Measurements from ENCODE around the gene ZNF180. TPM values are rescaled to one million over a fixed set of nuclear protein-coding genes. Genes with fewer than 3 reads are reported as not detected.
"Not testable (repeated sequence)": the region's sequence is repeated elsewhere in the genome, so short reads cannot be mapped to it uniquely, and the experiment has no call there.

The ZNF180 gene
- 10.9 TPM for total RNA-seq

DNA sequence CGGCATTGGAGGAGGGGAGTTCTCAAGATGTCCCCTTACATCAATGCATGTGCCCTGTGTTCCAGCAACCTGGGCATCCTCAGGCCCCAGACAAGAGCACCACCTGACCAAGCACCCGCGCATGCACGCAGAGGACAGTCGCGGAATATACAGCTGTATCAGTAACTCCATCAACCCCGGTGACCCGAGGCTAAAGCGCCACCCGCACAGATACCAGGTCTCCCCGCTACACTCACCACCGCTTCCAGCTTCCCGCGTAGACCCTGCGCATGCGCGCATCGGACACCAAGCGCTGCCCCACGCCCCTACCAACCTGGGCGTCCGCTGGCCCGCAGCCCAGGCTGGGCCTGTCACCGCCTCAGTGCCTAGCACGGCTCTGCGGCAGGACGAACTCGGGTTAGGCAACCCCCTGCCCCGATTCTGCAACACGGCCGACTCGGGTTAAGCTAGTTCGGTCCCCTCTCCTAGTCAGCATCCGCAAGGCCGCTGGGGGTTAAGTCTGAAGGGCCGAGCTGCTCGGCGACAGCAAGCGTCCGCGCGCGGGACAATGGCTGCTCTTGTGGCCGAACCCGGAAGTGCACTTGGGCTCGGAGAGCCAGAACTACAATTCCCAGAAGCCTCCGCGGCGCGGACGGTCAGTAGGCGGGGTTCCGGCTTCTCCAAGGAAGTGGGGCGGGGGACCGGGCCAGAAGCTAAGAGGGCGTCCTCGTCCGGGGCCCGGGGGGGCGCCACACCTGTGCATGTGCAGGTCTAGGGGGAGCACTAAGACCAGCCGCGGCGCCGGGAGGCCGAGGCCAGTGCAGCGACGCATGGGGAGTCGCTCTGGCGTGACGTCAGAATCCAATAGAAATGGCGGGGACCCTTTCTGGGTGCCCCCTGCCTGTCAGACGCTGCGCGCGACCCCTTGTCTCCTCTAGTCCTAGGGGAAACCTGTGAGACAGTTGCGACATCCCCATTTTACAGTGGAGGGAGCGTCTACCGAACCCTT lies at the start of gene ZNF180:
TSS of gene ZNF180 (minus strand) at position 561 of the 988 bp plus-strand sequence. CDS start 3,188 bp downstream, outside the sequence.
- DNase-seq (ENCODE audit: low spot score) = peak; percentile 97

DNA sequence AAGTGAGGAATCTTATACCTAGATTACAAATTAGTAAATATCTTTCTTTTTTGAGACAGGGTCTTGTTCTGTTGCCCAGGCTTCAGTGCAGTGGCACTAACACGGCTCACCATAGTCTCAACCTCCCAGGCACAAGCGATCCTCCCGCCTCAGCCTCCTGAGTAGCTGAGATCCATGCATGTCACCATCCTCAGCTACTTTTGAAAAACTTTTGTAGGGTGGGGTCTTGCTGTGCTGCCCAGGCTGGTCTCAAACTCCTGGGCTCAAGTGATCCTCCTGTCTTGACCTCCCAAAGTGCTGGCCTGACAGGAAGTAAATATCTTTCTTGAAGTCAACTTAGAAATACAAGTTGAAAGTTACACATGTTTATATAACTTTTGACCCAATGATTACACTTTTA lies 49.2 kb upstream of the ZNF180 start:
- no peak for DNase-seq (ENCODE audit: low spot score)

DNA sequence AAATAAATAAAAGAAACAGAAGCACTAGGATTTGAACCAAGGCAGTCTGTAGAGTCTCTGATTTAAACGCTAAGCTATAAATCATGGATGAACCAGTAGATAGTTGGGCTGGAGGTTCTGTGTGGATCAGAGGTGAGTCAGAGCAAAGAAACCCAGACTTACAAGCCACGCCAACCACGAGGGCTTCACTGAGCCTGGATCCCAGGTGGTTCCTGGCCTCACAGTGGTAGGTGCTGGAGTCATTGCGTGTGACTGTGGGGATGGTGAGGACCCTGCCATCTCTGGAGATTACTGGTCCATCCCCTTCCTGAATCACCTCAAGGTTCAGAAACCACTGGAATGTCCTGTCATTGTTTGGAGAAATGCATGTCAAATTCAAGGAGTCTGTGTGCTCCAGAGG lies 48.4 kb upstream of the ZNF180 start:
- no peak for DNase-seq (ENCODE audit: low spot score)

DNA sequence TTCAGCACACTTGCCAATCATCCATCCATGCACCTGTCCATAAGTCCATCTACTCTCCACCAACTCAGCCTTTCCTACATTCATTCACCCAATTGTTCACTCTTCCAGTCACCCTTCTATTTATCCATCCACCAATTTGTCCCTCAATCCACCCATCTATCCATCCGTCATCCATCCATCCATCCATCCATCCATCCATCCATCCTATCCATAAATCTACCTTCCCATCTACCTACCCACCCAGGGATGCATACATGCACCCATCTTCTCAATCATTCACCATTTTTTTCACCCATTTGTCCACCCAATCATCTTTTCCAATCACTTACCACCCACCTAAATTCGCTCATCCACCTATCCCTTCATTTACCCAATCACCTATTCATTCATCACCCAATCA lies 43.7 kb upstream of the ZNF180 start:
- DNase-seq (ENCODE audit: low spot score) = no peak

DNA sequence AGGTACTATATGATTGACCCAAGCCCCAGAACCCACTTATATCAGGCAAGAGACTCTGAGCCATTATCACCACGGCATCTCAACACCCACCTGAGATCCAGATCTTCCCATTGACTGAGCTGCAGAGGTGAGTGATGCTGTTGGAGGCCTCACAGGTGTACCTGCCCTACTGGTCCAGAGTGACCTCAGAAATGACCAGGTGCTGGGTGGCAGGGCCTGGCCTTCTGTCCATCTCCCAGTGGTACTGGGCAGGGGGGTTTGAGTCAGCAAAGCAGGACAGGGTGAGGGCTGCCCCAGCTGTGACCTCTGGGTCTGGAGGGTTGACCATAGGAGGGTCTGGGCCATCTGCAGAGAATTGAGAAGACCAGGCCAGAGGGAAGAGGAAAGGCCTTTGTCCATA lies 42.3 kb upstream of the ZNF180 start:
- DNase-seq (ENCODE audit: low spot score) = no peak

DNA sequence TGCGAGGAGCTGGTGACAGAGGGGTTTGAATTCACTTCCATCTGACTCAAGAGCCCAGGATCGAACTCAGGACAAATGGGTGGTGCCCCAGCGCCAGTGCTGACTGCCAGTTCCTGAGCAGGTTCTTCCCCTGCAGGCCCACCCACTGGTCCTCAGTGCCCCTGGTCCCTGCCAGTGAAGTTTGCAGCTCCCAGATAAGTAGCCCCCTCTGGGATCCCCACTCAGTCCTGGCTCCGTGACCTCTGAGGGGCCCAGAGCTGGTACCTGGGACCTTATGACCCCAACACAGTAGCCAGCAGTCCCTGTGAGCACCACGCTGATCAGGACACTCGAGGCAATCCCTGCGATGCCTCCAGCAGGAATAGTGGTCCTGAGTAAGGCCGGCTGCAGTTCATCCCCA lies 40.4 kb upstream of the ZNF180 start:
- DNase-seq (ENCODE audit: low spot score) = peak; percentile 37

DNA sequence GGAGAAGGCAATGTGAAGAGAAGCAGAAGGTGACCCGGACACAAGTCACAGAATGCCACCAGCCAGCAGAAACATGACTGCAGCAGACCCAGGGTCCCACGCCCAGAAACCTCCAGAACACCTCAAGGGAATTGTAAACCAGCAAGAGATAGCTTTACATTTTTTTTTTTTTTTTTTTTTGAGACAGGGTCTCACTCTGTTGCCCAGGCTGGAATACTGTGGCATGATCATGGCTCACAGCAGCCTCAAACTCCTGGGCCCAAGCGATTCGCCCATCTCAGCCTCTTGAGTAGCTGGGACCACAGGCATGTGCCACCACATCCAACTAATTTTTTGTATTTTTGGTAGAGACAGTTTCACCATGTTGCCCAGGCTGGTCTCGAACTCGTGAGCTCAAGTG lies 39.7 kb upstream of the ZNF180 start:
- DNase-seq (ENCODE audit: low spot score) = peak; percentile 15

DNA sequence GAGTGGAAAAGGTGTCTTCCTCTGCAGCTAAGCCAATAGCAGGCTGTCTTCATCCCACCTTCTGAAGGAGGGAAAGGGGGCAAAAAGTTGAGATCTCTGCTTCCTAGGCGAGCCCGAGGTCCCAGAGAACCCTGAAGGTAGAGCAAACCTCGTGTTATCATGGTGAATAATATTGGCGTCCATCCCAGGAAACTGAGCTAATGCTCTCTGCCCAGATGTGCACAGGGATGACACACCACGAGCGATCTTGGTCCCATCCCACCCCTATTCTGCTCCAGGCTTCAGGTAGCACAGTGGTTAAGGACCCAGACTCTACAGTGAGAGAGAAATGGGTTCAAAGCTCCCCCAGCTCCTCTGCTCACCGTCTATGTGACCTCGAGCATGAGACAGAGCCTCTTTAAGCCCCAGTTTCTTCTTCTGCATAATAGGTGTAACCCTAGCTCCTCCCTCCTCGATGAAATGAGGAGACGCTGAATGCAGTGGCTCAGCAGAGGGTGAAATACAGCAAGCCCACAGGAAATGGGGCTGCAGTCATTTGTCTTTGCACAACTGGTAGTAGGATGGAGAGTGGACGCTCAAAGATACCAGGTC lies 39.0 kb upstream of the ZNF180 start:
- DNase-seq (ENCODE audit: low spot score) = no peak

DNA sequence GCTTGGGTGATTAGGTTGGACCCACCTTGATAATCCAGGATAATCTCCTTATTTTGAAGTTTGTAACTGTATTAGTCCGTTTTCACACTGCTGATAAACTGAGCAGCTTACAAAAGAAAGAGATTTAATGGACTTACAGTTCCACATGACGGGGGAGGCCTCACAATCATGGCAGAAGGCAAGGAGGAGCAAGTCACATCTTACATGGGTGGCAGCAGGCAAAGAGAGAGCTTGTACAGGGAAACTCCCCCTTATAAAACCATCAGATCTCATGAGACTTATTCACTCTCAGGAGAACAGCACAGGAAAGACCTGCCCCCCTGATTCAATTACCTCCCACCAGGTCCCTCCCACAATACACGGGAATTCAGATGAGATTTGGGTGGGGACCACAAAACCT lies 35.0 kb upstream of the ZNF180 start:
- DNase-seq (ENCODE audit: low spot score) = not testable (repeated sequence)

DNA sequence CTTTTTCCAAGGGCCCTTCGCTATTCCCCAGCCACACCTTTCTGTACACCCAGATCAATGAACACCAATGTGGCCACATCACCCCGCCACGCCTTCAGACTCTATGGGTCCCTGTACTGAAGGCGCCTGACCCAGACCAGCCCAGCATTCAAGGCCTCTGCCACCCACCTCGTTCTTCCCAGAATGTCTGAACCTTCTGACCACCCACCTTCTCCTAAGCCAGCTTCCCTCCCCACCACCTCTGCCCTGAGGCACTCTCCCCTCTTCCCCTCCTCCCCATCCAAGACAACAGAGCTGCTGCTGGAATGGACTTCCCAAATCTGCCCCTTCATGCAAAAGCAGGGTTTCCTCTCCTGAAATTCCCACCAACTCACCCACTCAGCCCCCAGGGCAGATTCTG lies 32.5 kb upstream of the ZNF180 start:
- no peak for DNase-seq (ENCODE audit: low spot score)

DNA sequence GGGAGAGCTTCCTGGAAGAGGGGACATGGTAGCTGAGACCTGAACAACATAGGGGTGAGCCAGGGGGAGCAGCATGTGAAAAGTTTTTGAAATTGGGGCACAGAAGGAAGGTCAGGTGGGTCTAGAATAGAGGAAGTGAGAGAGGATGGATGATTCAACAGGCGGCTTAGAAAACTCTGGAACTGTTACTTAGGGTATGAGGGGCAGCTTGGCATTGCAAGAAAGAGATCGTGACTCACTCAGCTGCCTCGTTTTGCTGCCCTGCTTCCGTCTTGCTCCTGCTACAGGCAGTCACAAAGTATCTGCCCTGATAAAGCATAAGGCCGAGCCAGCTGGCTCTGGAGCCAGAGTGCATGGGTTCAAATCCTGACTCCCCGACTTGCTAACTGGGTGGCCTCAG lies 30.5 kb upstream of the ZNF180 start:
- no peak for DNase-seq (ENCODE audit: low spot score)

DNA sequence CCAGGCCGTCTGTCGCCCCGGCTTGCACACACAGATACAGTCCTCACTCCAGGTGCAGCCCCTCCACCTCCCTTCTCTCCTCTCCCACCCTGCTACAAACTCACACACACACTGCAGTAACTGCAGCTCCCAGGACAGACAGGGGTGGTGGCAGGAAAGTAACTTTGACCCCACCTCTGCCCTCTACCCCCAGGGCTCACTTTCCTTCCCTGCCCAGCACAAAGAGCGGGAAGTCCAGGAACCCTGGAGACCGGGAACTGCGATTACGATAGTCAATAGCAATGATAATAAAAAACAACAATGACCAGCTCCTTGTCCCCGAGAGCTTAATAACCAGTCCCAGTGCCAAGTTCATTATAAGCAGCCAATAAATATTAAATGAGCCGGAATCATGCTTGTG lies 29.2 kb upstream of the ZNF180 start, which contains the start of gene CEACAM20:
TSS of gene CEACAM20 (minus strand) at position 140 of the 400 bp plus-strand sequence. CDS start 166 bp downstream, outside the sequence.
- DNase-seq (ENCODE audit: low spot score) = no peak

DNA sequence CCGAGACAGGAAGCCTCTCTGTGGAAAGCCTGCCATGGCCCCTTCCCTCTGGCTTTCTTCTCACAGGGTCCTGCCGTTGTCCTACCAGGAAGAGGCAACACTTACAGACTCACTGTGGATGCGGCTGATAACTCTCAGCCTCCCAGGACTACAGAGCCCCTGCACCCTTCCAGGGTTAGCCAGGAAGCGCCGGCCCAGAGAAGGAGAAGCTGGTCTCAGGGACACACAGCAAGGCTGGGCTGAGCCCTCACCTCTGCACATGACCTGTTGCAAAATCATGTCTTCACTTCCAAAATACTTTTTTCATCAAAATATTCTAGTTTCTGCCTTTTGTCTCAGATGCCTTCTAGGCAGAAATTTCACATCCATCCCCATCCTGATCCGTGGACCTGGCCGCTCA lies 27.2 kb upstream of the ZNF180 start:
- no peak for DNase-seq (ENCODE audit: low spot score)

DNA sequence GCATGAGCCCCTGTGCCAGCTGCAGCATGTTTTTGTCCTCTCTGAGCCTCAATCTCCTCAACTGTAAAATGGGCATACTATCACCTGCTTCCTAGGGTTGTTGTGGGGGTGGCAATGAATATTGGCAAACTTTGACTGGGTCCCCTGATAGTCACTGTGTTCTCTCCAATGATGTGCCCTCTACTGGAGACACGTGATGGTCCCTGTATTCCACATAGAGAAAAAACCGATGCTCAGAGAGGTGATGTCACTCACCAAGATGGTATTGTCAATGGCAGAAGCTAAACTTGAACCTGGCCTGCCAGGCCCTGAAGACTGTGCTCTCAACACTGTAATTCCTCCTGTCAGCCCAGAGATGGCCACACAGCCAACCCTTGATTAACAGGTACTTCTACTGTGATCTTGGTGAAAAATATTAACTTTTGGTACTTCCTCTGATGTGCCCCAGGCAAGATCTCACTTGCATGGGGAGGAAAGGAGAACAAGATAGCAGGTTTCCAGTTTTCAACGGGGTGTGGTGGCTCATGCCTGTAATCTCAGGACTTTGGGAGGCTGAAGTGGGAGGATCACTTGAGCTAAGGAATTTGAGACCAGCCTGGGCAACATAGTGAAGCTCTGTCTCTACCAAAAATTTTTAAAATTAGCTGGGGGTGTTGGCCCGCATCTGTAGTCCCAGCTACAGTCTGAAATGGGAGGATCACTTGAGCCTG lies 25.6 kb upstream of the ZNF180 start:
- no peak for DNase-seq (ENCODE audit: low spot score)

DNA sequence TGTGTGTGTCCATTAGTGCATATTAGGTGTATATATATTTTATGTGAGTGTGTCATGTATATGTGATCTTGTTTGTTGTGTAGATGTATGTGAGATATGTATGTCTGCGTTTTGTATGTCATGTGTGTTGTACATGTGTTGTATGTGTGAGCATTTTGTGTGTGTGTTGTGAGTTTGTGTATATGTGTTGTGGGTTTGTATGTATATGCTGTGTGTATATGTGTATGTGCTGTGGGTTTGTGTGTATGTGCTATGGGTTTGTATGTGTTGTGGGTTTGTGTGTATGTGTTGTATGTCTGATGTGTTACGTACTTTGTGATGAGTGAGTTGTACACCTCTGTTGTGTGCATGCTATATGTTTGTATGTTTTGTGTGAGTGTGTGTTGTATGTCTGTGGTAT lies 21.0 kb upstream of the ZNF180 start:
- no peak for DNase-seq (ENCODE audit: low spot score)

DNA sequence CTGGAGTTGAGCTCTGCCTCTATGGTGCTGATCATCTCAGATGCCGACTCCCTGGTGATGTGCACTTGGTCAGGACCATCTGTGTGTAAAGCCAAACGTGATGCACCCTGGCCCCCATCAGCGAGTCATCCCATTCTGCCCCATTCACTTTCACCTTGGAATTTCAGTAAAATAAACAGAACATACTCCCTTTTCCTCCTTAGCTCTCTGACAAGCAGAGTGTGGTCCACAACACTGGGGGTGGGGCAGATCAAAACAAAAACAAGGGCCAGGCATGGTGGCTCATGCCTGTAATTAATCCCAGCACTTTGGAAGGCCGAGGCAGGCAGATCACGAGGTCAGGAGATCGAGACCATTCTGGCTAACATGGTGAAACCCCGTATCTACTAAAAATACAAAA lies 16.8 kb upstream of the ZNF180 start:
- no peak for DNase-seq (ENCODE audit: low spot score)

DNA sequence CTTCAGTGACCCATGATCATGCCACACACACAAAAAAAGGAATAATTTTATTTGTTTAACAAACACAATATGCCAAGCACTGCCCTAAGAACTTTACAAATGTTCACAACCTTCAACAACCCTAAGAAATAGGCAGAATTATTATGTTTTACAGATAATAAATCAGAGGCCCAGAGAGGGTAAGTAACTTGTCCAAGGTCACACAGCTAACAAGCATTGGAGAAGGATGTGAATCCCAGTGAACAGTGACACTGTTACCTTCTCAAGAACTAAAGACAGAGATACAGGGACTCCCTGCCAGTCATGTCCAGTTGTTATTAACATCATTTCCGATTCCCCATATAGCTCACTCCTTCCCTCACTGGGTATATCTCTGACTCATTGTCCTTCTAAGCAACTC lies 15.6 kb upstream of the ZNF180 start:
- DNase-seq (ENCODE audit: low spot score) = no peak

DNA sequence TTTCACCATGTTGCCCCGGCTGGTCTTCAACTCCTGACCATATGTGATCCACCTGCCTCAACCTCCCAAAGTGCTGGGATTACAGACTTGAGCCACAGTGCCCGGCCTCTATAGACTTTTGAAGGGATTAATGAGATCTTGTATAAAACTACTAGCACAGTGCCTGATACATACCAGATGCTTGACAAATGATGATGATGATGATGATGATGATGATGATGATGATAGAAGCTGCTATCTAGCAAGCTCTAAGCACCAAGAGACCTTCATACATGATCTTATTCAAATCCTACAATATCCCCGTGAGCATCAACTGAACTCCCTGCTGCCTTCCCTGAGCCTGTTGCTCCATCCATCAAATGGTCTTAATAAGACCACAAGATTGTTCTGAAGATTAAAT lies 14.7 kb upstream of the ZNF180 start:
- no peak for DNase-seq (ENCODE audit: low spot score)

DNA sequence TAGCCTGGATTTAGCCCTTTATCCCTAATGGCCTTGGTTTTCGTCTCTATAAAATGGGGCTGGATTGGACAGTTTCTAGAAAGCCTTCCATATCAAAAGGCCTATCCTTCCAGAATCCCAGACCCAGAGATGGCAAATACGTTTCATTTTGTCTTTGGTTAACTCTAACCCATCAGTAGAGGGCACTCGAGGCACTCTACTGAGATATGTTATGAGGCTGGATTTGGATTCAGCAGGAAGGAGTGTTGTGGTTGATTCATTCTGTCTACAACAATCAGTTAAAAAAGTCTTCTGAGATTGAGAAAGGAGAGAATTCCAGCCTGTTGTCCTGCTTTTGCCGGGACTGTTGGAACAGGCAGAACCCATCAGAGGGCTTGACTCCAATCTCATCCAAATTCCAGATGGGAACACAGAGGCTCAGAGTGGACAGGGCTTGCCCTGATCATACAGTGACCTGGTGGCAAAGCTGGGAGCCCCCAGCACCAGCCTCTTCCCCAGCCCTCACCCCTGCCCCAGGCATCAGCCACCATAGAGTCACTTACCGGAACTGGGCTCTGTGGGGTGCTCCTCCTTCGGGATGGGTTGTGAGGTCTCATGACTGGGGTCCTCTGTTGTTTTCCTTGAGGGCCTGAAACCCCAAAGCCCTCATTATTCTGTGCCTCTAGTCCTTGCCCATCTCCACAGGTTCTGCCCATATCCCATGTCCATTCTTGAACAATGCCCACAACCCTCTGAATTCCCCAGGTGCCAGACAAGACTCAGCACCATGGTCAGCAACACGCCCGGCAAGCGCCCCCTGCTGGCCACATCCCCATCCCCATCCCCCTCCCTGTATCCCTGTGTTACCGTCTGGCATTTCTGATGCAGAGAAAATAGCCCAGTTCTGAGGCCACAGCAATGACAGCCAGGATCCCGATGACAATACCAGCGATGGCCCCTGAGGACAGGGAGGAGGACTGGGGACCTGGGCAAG lies 12.3 kb upstream of the ZNF180 start:
- no peak for DNase-seq (ENCODE audit: low spot score)

DNA sequence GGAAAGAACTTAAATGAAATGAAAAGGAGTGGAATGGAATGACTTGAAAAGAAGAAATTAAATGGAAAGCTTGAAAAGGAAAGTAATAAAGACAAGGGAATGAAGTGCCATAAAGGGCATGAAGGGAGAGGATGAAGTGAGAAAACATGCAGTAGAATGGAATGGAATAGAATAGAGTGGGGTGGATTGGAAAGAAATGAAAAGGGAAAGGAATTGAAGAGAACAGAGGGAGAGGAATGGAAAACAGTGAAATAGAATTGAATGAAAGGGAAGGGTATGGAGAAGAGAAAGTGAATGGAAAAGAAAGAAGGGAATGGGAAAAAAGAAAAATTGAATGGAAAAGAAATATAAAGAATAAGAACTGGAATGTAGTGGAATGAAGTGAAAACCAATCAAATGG lies 9.2 kb upstream of the ZNF180 start:
- no peak for DNase-seq (ENCODE audit: low spot score)

DNA sequence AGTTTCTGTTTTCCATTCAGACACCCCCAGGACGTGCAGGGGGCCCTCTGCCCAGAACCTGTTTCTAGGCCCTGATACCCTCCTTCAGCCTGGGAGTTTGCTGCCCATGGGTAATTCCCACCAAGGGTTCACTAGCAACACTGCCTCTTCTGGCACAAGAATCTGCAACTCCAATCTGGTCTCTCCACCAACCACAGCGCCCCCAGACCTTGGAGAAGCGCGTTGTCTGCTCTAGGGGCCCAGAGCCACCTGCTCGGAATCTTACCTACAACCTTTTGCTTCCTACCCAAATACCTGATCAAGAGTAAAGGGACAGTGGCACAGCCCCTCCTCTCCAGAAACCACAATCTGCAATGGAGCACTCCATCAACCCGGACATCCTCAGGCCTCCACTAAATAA lies 763 bp downstream of the ZNF180 start:
- no peak for DNase-seq (ENCODE audit: low spot score)
